Measurements from ENCODE around the gene HNRNPA3. TPM values are rescaled to one million over a fixed set of nuclear protein-coding genes. Genes with fewer than 3 reads are reported as not detected.

HNRNPA3 gene
- polyA plus RNA-seq, 1 of the 3 experiments (the other 2 are of a cell fraction), result 102 TPM

- Histone ChIP-seq H3K27ac (ENCODE audit: low read depth in 2 of 2, low read length in 1 of 2) (no peak overlapping the region), H3K9me2 (no peaks in the 10 kb centered on the region), H3K4me2 (no peak overlapping the region), H3K4me1 (ENCODE audit: control insufficient read depth in 1 of 2, insufficient read depth in 2 of 2, low read depth in 1 of 2, low read length in 1 of 2) (no peaks in the 10 kb centered on the region), H3K36me3 (replicated peaks in 1 of 2; ENCODE audit: control insufficient read depth in 1 of 2, insufficient read depth in 2 of 2, low read length in 1 of 2) (no peaks in the 10 kb centered on the region), H3F3A (replicated peaks; ENCODE audit: insufficient read depth) (no peaks in the 10 kb centered on the region), H3K9ac (no peak overlapping the region), H2AFZ (ENCODE audit: low read depth) (no peak overlapping the region), H3K9me3 (no peaks in the 10 kb centered on the region), H3K79me2 (ENCODE audit: insufficient read depth) (no peaks in the 10 kb centered on the region), H3K27me3 (ENCODE audit: insufficient read depth) (no peaks in the 10 kb centered on the region), H3K4me3 (ENCODE audit: low read depth in 2 of 2, low read length in 1 of 2) (no peak overlapping the region), H4K20me1 (ENCODE audit: insufficient read depth) (no peaks in the 10 kb centered on the region)
- 69% methylated on average over 8 of the region's 8 CpGs for WGBS (ENCODE audit: low lambda C conversion rate)
- CTCF ChIA-PET, result interaction anchor here (1.2 kb wide), 1 partner anchor 15 kb away, joined by 3 read pairs; no protein-coding TSS in a partner anchor
- POLR2A ChIA-PET, result no interaction called here
- TF ChIP-seq NRF1 (IDR thresholded peaks at IDR 0.05; ENCODE audit: low read depth, low read length) (no peak), JUND (IDR thresholded peaks at IDR 0.05) (no peak), FOXJ3 (CRISPR knock-in tag; IDR thresholded peaks at IDR 0.05) (no peak), CHD2 (IDR thresholded peaks at IDR 0.05; ENCODE audit: low read length, partially characterized antibody) (no peak), POLR2AphosphoS5 (IDR thresholded peaks at IDR 0.05; ENCODE audit: low read depth, low read length) (no peak), EZH2phosphoT487 (IDR thresholded peaks at IDR 0.05; ENCODE audit: borderline replicate concordance, low read depth) (no peak), RFX5 (IDR thresholded peaks at IDR 0.05; ENCODE audit: low read length) (no peak)
- TF ChIP-seq, protein P1, sequence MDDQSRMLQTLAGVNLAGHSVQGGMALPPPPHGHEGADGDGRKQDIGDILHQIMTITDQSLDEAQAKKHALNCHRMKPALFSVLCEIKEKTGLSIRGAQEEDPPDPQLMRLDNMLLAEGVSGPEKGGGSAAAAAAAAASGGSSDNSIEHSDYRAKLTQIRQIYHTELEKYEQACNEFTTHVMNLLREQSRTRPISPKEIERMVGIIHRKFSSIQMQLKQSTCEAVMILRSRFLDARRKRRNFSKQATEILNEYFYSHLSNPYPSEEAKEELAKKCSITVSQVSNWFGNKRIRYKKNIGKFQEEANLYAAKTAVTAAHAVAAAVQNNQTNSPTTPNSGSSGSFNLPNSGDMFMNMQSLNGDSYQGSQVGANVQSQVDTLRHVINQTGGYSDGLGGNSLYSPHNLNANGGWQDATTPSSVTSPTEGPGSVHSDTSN (IDR thresholded peaks at IDR 0.05), result no peak
- no peak for DNase-seq
These were observed 24.8 kb upstream of the HNRNPA3 start for GRCh38 chr2:177187631-177188312.

GRCh38 chr2:177188482-177189469, 23.8 kb upstream of the HNRNPA3 start:
- no peaks in the 10 kb centered on the region for H3K27me3 ChIP-seq (ENCODE audit: insufficient read depth)
- H2AFZ ChIP-seq (ENCODE audit: low read depth), result no peak overlapping the region
- H3K9me3 ChIP-seq, result no peaks in the 10 kb centered on the region
- H3K9ac ChIP-seq, result no peak overlapping the region
- DNase-seq, result no peak
- no peak overlapping the region for H3K4me3 ChIP-seq (ENCODE audit: low read depth in 2 of 2, low read length in 1 of 2)
- no peak overlapping the region for H3K4me2 ChIP-seq
- no peaks in the 10 kb centered on the region for H3K36me3 ChIP-seq (replicated peaks in 1 of 2; ENCODE audit: control insufficient read depth in 1 of 2, insufficient read depth in 2 of 2, low read length in 1 of 2)
- H3K79me2 ChIP-seq (ENCODE audit: insufficient read depth), result no peaks in the 10 kb centered on the region
- no peaks in the 10 kb centered on the region for H3F3A ChIP-seq (replicated peaks; ENCODE audit: insufficient read depth)
- POLR2A ChIA-PET, result interaction anchor here (0.7 kb wide), 1 partner anchor 1065 kb away, joined by 3 read pairs; no protein-coding TSS in a partner anchor
- H3K27ac ChIP-seq (ENCODE audit: low read depth in 2 of 2, low read length in 1 of 2), result no peak overlapping the region
- CTCF ChIA-PET, result interaction anchor here (1.2 kb wide), 1 partner anchor 14 kb away, joined by 3 read pairs; no protein-coding TSS in a partner anchor
- no peaks in the 10 kb centered on the region for H4K20me1 ChIP-seq (ENCODE audit: insufficient read depth)
- H3K4me1 ChIP-seq (ENCODE audit: control insufficient read depth in 1 of 2, insufficient read depth in 2 of 2, low read depth in 1 of 2, low read length in 1 of 2), result no peaks in the 10 kb centered on the region
- 93% methylated on average over 7 of the region's 7 CpGs for WGBS (ENCODE audit: low lambda C conversion rate)
- no peaks in the 10 kb centered on the region for H3K9me2 ChIP-seq
- TF ChIP-seq POLR2AphosphoS5 (IDR thresholded peaks at IDR 0.05; ENCODE audit: low read depth, low read length) (no peak), ZBTB33 (IDR thresholded peaks at IDR 0.05; ENCODE audit: borderline replicate concordance, low read depth) (no peak), FOXJ3 (CRISPR knock-in tag; IDR thresholded peaks at IDR 0.05) (no peak), YY1 (IDR thresholded peaks at IDR 0.05; ENCODE audit: low read depth) (no peak), NFIC (IDR thresholded peaks at IDR 0.05; ENCODE audit: borderline replicate concordance) (no peak), TEAD4 (IDR thresholded peaks at IDR 0.05; ENCODE audit: borderline replicate concordance, insufficient read depth) (no peak), GATA2 (CRISPR knock-in tag; IDR thresholded peaks at IDR 0.05) (no peak), EZH2phosphoT487 (IDR thresholded peaks at IDR 0.05; ENCODE audit: borderline replicate concordance, low read depth) (no peak), MAX (IDR thresholded peaks at IDR 0.05; ENCODE audit: low read depth) (no peak), TCF12 (IDR thresholded peaks at IDR 0.05) (no peak), RCOR1 (IDR thresholded peaks at IDR 0.05; ENCODE audit: low read length) (no peak), USF1 (IDR thresholded peaks at IDR 0.05; ENCODE audit: borderline replicate concordance, low read depth) (no peak), RFX5 (IDR thresholded peaks at IDR 0.05; ENCODE audit: low read length) (no peak), GABPA (IDR thresholded peaks at IDR 0.05; ENCODE audit: low read depth) (no peak), FOSL2 (IDR thresholded peaks at IDR 0.05; ENCODE audit: borderline replicate concordance, low read depth) (no peak)
